Measurements from ENCODE around the gene SMIM35.

SMIM35 gene

GRCh38 chr11:118065384-118065783, 21.4 kb downstream of the SMIM35 start:
- CTCF ChIA-PET: no interaction called here
- POLR2A ChIA-PET: no interaction called here

More at GRCh38 chr11:118065384-118065783, 21.4 kb downstream of the SMIM35 start:
- Histone ChIP-seq H3K4me1 (ENCODE audit: control insufficient read depth, insufficient read depth, low read length) (no peaks in the 10 kb centered on the region), H3K9me3 (ENCODE audit: control insufficient read depth, insufficient read depth, low read depth, low read length) (no peaks in the 10 kb centered on the region), H3K36me3 (ENCODE audit: control insufficient read depth in 2 of 2, insufficient read depth in 1 of 2, low read length in 2 of 2) (no peaks in the 10 kb centered on the region), H3K27ac (ENCODE audit: extremely low read depth, low read depth, low read length) (no peak overlapping the region), H3K4me3 (ENCODE audit: low read depth, low read length) (no peak overlapping the region)
- no peak for TF ChIP-seq ZNF830 (tag by site-specific recombination; IDR thresholded peaks at IDR 0.05; ENCODE audit: low read depth)
- no peak for TF ChIP-seq ZNF350 (tag by site-specific recombination; IDR thresholded peaks at IDR 0.05)
- no peak for TF ChIP-seq HOXD13 (CRISPR knock-in tag; IDR thresholded peaks at IDR 0.05; ENCODE audit: borderline replicate concordance)
- TF ChIP-seq ZBTB6 (tag by site-specific recombination; IDR thresholded peaks at IDR 0.05): no peak
- TF ChIP-seq ZNF433 (tag by site-specific recombination; IDR thresholded peaks at IDR 0.05; ENCODE audit: low read depth): no peak
- no peak for TF ChIP-seq ZNF571 (tag by site-specific recombination; IDR thresholded peaks at IDR 0.05)
- TF ChIP-seq PBX3 (CRISPR knock-in tag; IDR thresholded peaks at IDR 0.05): no peak
- TF ChIP-seq ATF2 (tag by site-specific recombination; IDR thresholded peaks at IDR 0.05; ENCODE audit: low read depth): no peak
- no peak for TF ChIP-seq ZNF26 (tag by site-specific recombination; IDR thresholded peaks at IDR 0.05)
- TF ChIP-seq MEIS1 (CRISPR knock-in tag; IDR thresholded peaks at IDR 0.05; ENCODE audit: borderline replicate concordance): no peak
- no peak for TF ChIP-seq KLF7 (tag by site-specific recombination; IDR thresholded peaks at IDR 0.05; ENCODE audit: borderline replicate concordance)
- no peak for TF ChIP-seq ZNF610 (tag by site-specific recombination; IDR thresholded peaks at IDR 0.05; ENCODE audit: borderline replicate concordance)
- TF ChIP-seq ZNF311 (tag by site-specific recombination; IDR thresholded peaks at IDR 0.05; ENCODE audit: borderline replicate concordance): no peak
- TF ChIP-seq, protein P1, sequence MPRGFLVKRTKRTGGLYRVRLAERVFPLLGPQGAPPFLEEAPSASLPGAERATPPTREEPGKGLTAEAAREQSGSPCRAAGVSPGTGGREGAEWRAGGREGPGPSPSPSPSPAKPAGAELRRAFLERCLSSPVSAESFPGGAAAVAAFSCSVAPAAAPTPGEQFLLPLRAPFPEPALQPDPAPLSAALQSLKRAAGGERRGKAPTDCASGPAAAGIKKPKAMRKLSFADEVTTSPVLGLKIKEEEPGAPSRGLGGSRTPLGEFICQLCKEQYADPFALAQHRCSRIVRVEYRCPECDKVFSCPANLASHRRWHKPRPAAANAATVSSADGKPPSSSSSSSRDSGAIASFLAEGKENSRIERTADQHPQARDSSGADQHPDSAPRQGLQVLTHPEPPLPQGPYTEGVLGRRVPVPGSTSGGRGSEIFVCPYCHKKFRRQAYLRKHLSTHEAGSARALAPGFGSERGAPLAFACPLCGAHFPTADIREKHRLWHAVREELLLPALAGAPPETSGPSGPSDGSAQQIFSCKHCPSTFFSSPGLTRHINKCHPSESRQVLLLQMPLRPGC (tag by site-specific recombination; IDR thresholded peaks at IDR 0.05): no peak
- TF ChIP-seq, protein P2, sequence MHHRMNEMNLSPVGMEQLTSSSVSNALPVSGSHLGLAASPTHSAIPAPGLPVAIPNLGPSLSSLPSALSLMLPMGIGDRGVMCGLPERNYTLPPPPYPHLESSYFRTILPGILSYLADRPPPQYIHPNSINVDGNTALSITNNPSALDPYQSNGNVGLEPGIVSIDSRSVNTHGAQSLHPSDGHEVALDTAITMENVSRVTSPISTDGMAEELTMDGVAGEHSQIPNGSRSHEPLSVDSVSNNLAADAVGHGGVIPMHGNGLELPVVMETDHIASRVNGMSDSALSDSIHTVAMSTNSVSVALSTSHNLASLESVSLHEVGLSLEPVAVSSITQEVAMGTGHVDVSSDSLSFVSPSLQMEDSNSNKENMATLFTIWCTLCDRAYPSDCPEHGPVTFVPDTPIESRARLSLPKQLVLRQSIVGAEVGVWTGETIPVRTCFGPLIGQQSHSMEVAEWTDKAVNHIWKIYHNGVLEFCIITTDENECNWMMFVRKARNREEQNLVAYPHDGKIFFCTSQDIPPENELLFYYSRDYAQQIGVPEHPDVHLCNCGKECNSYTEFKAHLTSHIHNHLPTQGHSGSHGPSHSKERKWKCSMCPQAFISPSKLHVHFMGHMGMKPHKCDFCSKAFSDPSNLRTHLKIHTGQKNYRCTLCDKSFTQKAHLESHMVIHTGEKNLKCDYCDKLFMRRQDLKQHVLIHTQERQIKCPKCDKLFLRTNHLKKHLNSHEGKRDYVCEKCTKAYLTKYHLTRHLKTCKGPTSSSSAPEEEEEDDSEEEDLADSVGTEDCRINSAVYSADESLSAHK (tag by site-specific recombination; IDR thresholded peaks at IDR 0.05): no peak
- TF ChIP-seq ZBTB21 (tag by site-specific recombination; IDR thresholded peaks at IDR 0.05): no peak
- no peak for TF ChIP-seq ZNF354C (tag by site-specific recombination; IDR thresholded peaks at IDR 0.05; ENCODE audit: borderline replicate concordance, low read depth)
- TF ChIP-seq ZNF184 (tag by site-specific recombination; IDR thresholded peaks at IDR 0.05): no peak
